GM12892 (cell line): ENCODE results near the gene NNMT.

ENCODE experiments used
- DNase-seq: peaks from one replicate; pipeline ENCODE4 v3.0.0; 2011; ENCODE audit not compliant: insufficient read length
- FAIRE-seq: peaks from 2 replicates; lab custom pipeline; 2011; peaks lifted over from hg19 to GRCh38; lab: Jason Lieb, UNC
- POLR2A ChIP-seq: IDR thresholded peaks from 2 replicates; pipeline ENCODE4 v1.6.1; 2011; ENCODE audit warnings: low read depth, low read length, control low read depth
- POLR2AphosphoS5 ChIP-seq: IDR thresholded peaks from 2 replicates; pipeline ENCODE4 v1.6.1; 2011; ENCODE audit warnings: low read depth, low read length, control low read depth
- TAF1 ChIP-seq: IDR thresholded peaks from 2 replicates; pipeline ENCODE4 v1.6.1; 2011; ENCODE audit warnings: low read depth, mild to moderate bottlenecking, control low read depth, low read length, borderline replicate concordance

The NNMT gene

DNA sequence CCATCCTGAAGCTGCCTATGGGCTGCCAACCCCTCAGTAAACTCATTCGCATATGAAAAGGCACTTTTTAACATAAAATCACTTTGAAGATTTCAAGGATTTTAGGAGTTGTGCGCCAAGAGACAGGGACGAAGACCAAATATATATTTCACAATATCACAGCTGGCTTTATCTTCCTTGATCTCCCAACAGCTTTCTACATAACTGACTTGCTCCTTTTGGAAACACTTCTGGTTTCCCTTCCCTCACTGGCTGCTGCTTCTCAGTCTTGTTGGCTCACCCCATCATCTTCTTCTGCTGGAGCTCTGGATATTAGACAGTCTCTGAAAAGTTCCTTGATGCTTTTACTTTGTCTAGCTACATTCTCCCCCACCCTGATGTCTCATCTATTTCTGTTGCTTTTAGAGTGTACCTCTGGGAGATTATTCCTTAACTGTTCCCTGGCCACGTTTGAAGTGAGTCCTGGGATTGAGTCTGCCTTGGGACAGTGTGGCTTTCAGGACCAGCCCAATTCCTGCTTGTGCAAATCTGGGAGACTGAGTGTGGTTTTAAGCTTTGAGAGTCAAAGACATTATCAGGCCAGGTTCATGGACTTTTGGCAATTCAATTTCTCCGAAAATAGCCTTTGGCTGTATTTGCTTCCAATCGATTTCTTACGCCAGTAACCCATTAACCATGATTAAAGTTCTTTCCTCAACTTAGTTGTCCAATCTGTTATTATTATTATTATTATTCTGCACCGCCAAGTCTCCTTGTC is 30.9 kb upstream of the NNMT start:
- TF ChIP-seq TAF1 (no peak), POLR2AphosphoS5 (no peak), POLR2A (no peak)
- no peak for DNase-seq
- no peak for FAIRE-seq

DNA sequence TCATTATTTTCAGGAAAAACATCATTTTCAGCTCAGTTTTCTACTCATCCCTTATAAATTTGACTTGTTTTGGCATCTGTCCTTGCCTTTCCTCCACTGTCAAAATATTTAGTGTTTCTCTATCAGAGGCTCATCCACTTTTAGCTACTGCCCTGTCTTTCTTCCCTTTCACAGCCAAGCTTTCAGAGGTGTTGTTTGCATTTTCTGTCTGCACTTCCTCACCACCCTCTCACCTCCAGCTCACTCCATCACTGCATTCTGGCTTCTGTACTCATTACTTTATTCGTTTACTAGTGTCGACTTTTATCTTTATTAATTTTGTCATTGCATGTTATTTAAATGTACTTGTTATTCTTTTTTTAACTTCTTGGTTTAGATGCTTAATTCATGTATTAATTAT is 26.7 kb upstream of the NNMT start:
- DNase-seq (no peak), FAIRE-seq (no peak)
- no peak for TF ChIP-seq POLR2A
- TF ChIP-seq TAF1 = no peak
- TF ChIP-seq POLR2AphosphoS5 = no peak

DNA sequence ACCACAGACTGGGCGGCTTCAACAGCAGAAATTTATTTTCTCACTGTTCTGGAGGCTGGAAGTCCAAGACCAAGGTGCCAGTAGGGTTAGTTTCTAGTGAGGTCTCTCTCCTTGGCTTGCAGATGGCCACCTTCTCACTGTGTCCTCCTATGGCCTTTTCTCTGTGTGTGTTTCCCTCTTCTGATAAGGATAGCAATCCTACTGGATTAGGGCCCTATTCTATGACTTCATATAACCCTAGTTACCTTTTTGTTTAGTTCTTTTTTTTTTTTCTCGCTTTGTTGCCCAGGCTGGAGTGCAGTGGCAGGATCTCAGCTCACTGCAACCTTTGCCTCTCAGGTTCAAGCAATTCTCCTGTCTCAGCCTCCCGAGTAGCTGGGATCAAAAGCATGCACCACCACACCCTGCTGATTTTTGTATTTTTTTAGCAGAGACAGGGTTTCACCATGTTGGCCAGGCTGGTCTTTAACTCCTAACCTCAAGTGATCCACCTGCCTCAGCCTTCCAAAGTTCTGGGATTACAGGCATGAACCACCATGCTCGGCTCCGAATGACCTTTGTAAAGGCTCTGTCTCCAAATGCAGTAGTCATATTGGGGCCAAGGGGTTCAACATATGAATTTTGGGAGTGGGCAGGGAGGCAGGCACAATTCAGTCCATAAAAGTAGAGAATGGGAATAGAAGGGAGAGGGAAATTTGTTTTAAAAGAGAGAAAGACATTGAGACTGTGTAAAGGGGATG is 25.5 kb upstream of the NNMT start:
- TF ChIP-seq POLR2A (no peak), POLR2AphosphoS5 (no peak), TAF1 (no peak)
- FAIRE-seq = no peak
- DNase-seq = no peak

DNA sequence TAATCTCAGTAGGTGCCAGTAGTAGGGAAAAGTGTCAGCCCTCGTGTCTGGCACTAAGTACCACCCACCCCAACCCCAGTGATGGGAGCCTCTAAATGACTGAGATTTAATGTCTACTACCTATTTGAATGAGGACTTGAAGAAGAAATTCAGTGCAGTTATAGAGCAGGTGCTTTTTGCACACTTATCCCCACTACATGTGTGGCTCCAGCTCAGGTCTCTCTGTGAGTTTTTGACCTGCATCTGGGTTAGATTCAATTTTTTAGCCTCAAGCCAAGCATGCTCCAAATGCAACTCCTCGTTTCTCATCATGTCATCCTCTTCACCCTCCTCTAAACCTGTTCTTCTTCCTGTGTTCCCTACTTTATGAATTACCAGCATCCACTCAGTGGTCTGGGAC is 24.9 kb upstream of the NNMT start:
- no peak for FAIRE-seq
- TF ChIP-seq POLR2A (no peak), POLR2AphosphoS5 (no peak), TAF1 (no peak)
- DNase-seq = no peak

DNA sequence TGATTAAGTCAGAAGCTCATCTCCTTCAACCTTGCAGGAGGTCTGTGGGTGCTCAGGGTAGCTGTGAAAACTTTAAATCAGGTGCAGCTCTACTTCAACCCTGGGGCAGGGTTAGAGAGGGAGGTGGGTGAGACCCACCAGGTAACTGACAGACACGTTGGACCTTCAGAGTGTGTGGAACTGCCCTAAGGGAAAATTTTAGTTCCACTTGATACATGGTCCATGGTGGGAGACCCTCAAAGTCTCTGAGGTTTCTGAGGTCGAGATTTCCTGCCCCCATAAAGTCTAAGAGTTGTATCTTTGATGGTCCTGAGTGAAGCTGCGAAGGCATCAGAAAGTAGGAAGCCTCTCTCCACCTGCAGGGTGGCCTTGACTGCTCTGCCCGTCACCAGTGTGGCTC is 23.9 kb upstream of the NNMT start:
- TF ChIP-seq POLR2AphosphoS5 = no peak
- no peak for TF ChIP-seq TAF1
- TF ChIP-seq POLR2A = no peak
- no peak for FAIRE-seq
- DNase-seq = no peak

DNA sequence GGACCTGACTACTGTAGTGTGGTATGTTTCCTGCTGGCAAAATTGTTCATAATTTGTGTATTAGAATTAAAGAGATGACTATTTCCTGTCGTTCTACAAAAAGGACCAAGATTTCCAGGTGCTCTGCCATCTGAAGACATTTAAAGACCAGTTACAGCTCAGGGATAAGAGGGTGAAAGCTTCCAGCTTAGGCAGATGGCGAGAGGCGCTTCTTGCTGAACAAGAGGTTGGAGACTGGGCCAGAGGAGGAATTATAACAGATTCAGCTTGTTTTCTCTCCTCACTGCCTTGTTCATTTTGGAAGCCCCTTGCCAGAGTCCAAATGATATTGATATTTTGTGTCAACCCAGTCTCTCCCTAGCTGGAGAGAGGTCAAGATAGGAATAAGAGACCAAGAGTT is 23.1 kb upstream of the NNMT start:
- FAIRE-seq (no peak), DNase-seq (no peak)
- TF ChIP-seq TAF1 = no peak
- no peak for TF ChIP-seq POLR2A
- no peak for TF ChIP-seq POLR2AphosphoS5

DNA sequence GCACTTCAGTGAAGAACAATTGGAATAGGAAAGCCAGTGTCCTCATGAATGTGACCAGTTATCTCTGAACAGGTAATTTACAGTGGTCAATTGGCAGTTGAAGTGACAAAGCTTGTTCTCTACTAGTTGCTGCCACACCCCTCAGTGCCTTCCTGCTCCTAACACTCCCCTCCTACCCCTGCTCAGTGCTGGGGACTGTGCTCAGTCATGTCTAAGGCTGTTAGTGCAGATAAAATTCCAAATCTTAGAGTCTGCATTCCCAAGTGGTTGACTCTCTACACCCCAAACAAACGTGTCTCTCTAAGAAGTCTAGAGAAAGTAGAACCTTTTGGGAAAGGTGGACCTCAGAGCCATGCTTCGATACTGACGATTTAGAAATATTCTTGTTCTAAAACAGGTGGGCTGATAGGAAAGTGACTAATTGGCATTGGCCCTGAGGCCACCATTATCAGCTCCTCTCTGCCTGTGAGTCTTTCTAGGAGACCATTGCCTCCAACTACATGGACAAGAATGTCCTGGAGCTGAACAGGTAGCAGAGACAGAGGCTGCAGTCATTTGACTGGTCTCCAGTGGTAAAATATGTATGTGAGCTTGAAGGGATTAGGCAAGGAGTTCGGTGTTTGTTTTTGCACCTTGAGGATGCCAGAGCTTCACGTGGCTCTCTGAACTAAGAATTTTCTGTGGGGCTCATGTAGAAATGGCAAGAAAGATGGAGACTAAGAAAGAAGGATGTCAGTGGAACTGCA is 22.1 kb upstream of the NNMT start:
- FAIRE-seq (no peak), DNase-seq (no peak)
- TF ChIP-seq TAF1 (no peak), POLR2A (no peak), POLR2AphosphoS5 (no peak)

DNA sequence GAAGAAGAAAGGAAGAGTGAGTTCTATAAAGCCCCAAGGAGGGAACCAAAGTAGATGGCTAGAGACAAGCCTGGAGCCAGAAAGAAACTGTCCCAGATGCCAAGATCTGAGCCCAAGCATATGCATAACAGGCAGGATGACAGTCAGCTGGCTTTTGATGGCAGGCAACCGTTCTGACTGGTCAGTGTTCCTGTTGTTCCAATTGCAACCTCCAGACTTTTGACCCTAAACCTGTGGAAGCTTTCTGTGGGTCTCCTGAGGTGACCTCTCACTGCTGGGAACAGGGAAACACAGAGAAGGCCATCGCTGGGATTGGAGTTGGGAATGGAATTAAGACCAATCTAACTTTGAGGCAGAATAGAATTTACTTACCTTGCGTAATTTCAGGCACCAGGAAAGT is 21.6 kb upstream of the NNMT start:
- TF ChIP-seq POLR2AphosphoS5 (no peak), TAF1 (no peak), POLR2A (no peak)
- DNase-seq = no peak
- FAIRE-seq = no peak

DNA sequence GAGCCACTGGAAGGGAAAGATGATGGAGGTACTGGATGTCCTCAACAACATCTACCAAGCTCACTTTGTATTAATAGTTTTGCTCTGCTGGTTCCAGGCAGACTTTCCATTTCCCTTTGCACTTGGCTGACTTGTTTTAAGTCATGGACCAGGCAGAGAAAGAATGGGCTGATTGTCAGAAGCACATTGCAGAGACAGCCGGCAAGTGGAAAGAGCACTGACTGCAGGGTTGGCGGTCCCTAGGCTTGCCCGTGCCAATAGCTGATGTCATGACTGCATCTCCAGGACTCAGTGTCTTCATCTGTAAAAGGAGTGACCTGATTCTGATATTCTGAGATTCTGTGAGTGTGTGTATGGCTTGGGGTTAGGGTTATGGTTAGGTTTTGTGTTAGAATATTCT is 20.9 kb upstream of the NNMT start:
- TF ChIP-seq POLR2A (no peak), POLR2AphosphoS5 (no peak), TAF1 (no peak)
- no peak for FAIRE-seq
- no peak for DNase-seq

DNA sequence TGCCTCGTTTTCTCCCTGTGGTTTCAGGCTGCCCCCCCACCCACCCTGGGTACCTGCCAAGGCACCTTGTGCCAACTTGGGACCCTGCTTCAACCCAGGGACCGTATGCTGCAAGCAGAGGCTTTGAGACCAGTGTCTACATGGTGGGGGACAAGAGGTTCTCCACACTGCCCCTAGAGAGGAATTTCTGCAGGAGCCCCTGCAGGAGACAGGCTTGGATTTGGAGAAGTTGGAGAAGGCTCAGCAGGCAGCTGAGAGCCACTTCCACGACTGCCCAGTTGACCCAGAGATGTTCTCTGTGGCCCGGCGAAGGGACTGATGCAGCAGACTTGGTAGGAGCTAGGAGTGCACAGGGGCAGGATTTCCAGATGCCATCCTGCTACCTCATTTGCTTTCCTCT is 20.1 kb upstream of the NNMT start:
- FAIRE-seq (no peak), DNase-seq (no peak)
- TF ChIP-seq POLR2A = no peak
- TF ChIP-seq TAF1 = no peak
- TF ChIP-seq POLR2AphosphoS5 = no peak

DNA sequence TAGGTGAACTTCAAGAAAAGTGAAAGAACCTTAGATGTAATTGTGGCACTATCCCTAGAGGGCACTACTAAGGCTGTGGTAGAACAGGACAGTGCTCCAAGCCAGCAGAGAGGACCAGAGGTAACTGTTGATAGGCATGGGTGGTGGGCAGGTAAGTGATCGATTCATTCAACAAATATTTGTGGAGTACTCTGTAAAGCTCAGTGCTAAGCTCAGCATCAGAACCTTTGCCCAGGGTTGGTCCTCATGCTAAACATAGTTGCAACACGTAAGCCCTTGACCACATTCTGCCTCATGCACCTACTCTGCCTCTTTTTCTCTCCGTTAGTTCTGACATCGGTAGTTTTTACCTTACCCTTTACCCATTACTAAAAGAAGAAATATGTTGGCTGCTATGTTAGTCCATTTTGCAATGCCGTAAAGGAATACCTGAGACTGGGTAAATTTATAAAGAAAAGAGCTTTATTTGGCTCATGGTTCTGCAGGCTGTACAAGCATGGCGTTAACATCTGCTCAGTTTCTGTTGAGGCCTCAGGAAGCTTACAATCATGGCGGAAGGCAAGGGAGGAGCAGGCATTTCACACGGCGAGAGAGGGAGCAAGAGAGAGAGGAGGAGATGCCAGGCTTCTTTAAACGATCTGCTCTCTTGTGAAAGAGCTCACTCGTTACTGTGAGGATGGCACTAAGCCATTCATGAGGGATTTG is 18.4 kb upstream of the NNMT start:
- FAIRE-seq = no peak
- TF ChIP-seq POLR2A (no peak), TAF1 (no peak), POLR2AphosphoS5 (no peak)

More for the DNA sequence above, 18.4 kb upstream of the NNMT start:
- no peak for DNase-seq
